GM12892 (cell line): ENCODE measurements around the gene RNASE2. TPM values are rescaled to one million over a fixed set of nuclear protein-coding genes. Genes with fewer than 3 reads are reported as not detected.
"Not testable (repeated sequence)": the region's sequence is repeated elsewhere in the genome, so short reads cannot be mapped to it uniquely, and the experiment has no call there.

ENCODE experiments used
- DNase-seq: peaks from one replicate; pipeline ENCODE4 v3.0.0; 2011; ENCODE audit not compliant: insufficient read length
- FAIRE-seq: peaks from 2 replicates; lab custom pipeline; 2011; peaks lifted over from hg19 to GRCh38; lab: Jason Lieb, UNC
- POLR2A ChIP-seq: IDR thresholded peaks from 2 replicates; pipeline ENCODE4 v1.6.1; 2011; ENCODE audit warnings: low read depth, low read length, control low read depth
- POLR2AphosphoS5 ChIP-seq: IDR thresholded peaks from 2 replicates; pipeline ENCODE4 v1.6.1; 2011; ENCODE audit warnings: low read depth, low read length, control low read depth
- TAF1 ChIP-seq: IDR thresholded peaks from 2 replicates; pipeline ENCODE4 v1.6.1; 2011; ENCODE audit warnings: low read depth, mild to moderate bottlenecking, control low read depth, low read length, borderline replicate concordance
- polyA plus RNA-seq: library from polyadenylated mRNA; unstranded; fragments of >200 nt; gene quantifications from one replicate; pipeline ENCODE4 v1.2.1, GENCODE V29; 2012; ENCODE audit warnings: missing spikeins, inconsistent platforms; ENCODE audit not compliant: missing spikeins

The RNASE2 gene
- not detected for polyA plus RNA-seq

DNA sequence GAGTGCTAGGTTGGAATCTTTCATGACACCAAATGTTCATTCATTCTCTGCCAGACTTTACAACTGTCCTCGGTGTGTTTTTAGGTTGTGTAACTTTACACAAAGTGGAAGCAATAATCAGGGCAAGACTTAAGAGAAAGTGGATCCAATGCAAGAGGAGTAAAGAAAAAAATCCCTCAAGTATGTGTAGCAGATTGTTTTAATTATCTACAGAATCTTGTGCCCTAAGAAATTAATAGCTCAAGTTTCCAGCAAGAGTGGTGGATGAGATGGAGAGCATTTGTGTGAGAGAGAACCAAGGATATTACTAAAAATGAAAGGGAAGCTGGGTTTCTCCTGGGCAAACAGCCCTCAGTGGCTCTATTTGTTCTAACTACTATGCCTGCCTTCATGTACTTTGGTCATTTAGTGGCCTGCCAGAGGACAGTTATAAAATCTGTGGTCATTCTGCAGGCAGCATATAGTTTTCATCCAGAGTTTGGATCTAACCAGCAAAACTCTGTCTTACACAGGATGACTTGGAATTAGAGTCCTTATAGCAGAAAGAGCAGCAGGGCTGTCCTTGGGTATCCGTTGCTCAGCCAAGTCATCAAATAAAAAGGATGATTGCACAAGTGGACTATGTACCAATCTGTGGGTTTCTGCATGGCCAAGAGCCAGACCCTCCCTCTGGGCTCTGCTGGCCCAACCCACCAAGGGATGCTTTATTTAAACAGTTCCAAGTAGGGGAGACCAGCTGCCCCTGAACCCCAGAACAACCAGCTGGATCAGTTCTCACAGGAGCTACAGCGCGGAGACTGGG is at the start of gene RNASE2:
Gene RNASE2 (plus strand): TSS at position 752 of the 802 bp plus-strand sequence. CDS start 285 bp downstream, outside the sequence.
- FAIRE-seq, result not testable (repeated sequence)

GRCh38 chr14:20905676-20906075 is 49.6 kb upstream of the RNASE2 start:
- no peak for FAIRE-seq
- DNase-seq, result no peak
- TF ChIP-seq POLR2AphosphoS5, result no peak

More for the DNA sequence above, at the start of gene RNASE2:
- DNase-seq, result not testable (repeated sequence)

DNA sequence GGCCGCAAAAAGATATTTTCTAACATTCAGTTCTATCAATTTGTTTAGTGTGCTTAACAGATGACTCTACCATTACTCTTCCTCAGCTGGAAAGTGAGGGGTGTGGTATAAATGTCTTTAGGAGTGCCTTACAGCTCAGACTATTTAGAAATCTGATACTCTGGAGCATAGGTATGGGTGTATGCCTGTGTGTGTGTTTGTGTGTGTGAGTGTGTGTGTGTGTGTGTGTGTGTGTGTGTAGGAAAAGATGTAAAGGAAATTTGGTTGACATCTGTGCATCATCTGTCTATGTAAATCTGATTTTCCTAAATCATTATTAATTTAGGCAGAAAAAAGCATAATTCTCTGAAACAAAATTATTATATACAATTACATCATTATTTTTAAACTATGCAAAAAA is 48.1 kb upstream of the RNASE2 start:
- TF ChIP-seq TAF1 (no peak), POLR2A (no peak), POLR2AphosphoS5 (no peak)
- FAIRE-seq, result no peak
- DNase-seq, result no peak

GRCh38 chr14:20910822-20911221 is 44.5 kb upstream of the RNASE2 start:
- not testable (repeated sequence) for FAIRE-seq, DNase-seq

- not testable (repeated sequence) for FAIRE-seq, DNase-seq
Measured at GRCh38 chr14:20919038-20919756, 36.1 kb upstream of the RNASE2 start.

DNA sequence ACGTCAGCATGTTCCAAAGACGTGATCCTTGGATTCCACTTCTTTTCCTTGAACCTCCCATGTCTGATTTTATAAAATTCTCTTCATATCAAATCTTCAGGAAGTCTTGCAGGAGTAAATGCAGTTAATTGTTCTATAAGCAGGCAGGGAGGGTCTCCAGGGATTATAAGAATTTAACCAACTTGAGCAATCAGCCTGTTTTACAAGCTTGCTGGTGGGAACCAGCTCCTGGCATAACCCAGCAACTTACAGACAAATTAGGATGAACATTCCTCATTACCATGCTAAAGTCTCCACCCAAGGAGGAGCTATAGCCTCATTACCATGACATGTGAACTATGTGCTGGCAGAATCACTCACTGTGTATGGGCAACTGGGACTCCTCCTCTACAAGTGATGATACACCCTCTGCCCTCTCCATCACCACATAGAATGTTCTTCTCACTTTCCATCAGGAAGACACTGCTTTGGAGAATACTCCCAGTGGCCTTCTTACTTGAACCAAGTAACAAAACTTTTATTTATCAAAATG is 31.5 kb upstream of the RNASE2 start:
- FAIRE-seq, DNase-seq: not testable (repeated sequence)

GRCh38 chr14:20934148-20934762 is 21.0 kb upstream of the RNASE2 start:
- TF ChIP-seq TAF1 (no peak), POLR2AphosphoS5 (no peak), POLR2A (no peak)
- DNase-seq, result peak; percentile 19

GRCh38 chr14:20935303-20935984 is 19.8 kb upstream of the RNASE2 start:
- no peak for TF ChIP-seq POLR2AphosphoS5
- TF ChIP-seq TAF1, result no peak
- no peak for TF ChIP-seq POLR2A
- DNase-seq (no peak), FAIRE-seq (no peak)

More at GRCh38 chr14:20934148-20934762, 21.0 kb upstream of the RNASE2 start:
- FAIRE-seq, result no peak

DNA sequence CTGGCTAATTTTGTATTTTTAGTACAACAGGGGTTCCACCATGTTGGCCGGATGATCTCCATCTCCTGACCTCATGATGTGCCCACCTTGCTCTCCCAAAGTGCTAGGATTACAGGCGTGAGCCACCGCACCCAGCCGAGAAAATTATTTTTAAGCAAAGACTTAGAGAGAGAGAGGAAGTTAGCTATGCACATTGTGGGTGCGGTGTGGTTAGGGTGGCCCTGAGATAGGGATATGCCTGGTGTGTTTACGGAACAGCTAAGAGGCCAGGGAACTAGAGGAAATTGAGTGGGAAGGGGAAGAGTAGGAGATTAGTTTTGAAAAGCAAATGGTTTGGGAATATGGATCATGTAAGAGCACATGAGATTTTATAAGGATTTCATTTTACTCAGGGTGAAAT is 10.1 kb upstream of the RNASE2 start:
- DNase-seq, FAIRE-seq: not testable (repeated sequence)

DNA sequence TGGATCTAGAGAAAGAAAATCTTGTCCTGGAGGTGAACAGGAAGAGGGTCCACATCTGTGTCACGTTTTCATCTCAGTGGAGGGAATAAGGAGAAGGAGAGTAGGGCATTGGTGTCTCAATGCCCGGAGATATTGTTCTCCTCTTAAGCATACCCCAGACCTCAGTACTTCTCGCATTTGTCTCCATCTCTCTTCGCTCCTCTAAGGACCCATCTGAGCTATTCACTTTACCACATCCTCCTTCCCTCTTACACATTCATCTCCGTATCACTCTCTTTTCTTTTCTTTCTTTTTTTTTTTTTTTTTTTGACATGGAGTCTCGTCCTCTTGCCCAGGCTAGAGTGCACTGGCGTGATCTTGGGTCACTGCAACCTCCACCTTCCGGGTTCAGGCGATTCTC is 8.6 kb upstream of the RNASE2 start:
- DNase-seq, FAIRE-seq: not testable (repeated sequence)

GRCh38 chr14:20955538-20955873 is 219 bp downstream of the RNASE2 start:
- not testable (repeated sequence) for DNase-seq, FAIRE-seq

DNA sequence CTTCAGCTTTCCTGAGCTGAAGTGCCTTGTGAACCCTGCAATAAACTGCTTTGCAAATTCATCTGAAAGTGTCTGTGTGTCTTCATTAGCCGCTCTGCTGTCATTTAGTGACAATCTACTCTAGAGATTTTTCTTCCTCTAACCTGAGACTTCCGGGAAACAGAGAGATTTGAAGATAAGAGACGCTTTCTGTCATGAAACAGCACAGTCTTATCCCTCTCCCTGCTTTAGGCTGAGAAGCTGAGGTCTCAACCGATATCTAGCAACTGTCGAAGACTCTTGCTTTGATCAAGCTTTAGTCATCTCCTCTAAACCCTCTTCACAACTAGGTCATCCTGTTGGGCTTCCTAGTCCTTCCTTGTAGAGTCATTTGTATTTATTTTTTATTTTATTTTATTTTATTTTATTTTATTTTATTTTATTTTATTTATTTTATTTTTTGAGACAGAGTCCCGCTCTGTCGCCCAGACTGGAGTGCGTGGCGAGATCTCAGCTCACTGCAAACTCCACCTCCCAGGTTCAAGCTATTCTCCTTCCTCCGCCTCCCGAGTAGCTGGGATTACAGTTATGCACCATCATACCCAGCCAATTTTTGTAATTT is 1.2 kb downstream of the RNASE2 start:
- no peak for FAIRE-seq
- TF ChIP-seq POLR2AphosphoS5 (no peak), TAF1 (no peak), POLR2A (no peak)
- no peak for DNase-seq

DNA sequence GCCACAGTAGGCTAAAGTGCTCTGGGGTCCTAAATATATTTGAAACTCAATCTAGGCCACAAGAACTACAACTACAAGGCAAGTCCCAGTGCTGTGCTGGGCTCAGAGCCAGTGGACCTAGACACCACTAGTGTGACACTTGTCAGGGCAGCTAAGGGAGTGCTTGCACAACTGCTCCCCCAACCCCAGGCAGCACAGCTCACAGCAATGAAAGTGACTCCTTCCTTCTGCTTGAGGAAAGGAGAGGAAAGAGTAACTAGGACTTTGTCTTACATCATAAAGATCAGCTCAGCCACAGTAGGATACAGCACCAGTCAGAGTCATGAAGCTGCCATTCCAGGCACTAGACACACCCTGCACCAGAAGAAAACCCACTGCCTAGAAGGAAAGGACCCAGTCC is 3.7 kb downstream of the RNASE2 start:
- FAIRE-seq, DNase-seq: not testable (repeated sequence)
